ENCODE data around the gene IFIT1B.
A peak's percentile ranks its signal among the peaks of the same experiment; 100 is the strongest.

Gene IFIT1B

GRCh38 chr10:89414879-89415821 lies 37.3 kb downstream of the IFIT1B start:
- peak; percentile 51 for DNase-seq

GRCh38 chr10:89416465-89416864 lies 38.6 kb downstream of the IFIT1B start:
- no peak for DNase-seq

- DNase-seq = no peak
Measured at GRCh38 chr10:89419548-89419947, 41.7 kb downstream of the IFIT1B start.

GRCh38 chr10:89421018-89421476 lies 43.2 kb downstream of the IFIT1B start:
- DNase-seq = no peak

- DNase-seq = no peak
Measured at GRCh38 chr10:89425000-89425399, 47.1 kb downstream of the IFIT1B start.

GRCh38 chr10:89426230-89426868 lies 48.5 kb downstream of the IFIT1B start:
- DNase-seq = no peak

- no peak for DNase-seq
Measured at GRCh38 chr10:89427629-89428028, 49.8 kb downstream of the IFIT1B start.

- DNase-seq = no peak
Measured at GRCh38 chr10:89428877-89429276, 51.0 kb downstream of the IFIT1B start.

- no peak for DNase-seq
Measured at GRCh38 chr10:89431977-89432376, 54.1 kb downstream of the IFIT1B start.
